ENCODE data around the gene GNAQ. TPM values are rescaled to one million over a fixed set of nuclear protein-coding genes. Genes with fewer than 3 reads are reported as not detected.

The GNAQ gene
- total and polyA plus RNA-seq, 2 of the 4 experiments (the other 2 are of a cell fraction), result 23.1 to 50.7 TPM

GRCh38 chr9:77765781-77766259, 265.8 kb downstream of the GNAQ start:
- Histone ChIP-seq H3K23ac (ENCODE audit: low read depth, low read length) (no peak overlapping the region), H4K20me1 (ENCODE audit: insufficient read depth, low read length) (no peaks in the 10 kb centered on the region; the same call in 1 of the 2 replicates), H3K14ac (replicated peaks; ENCODE audit: low read depth, low read length) (no peak overlapping the region), H4K5ac (ENCODE audit: low read depth, low read length) (no peak overlapping the region), H2BK20ac (ENCODE audit: low read depth, low read length) (no peak overlapping the region), H2AK5ac (ENCODE audit: low read depth, low read length) (no peak overlapping the region), H3K9me1 (ENCODE audit: insufficient read depth, low read length) (no peaks in the 10 kb centered on the region), H3K79me1 (ENCODE audit: low read depth in 1 of 2, low read length in 2 of 2) (peaks cover 0 to 2% of the 10 kb centered on the region in 2 experiments; a peak in 2 of 4 replicates), H2BK5ac (ENCODE audit: low read depth, low read length, poor library complexity, severe bottlenecking) (no peak overlapping the region), H3K9me3 (ENCODE audit: control insufficient read depth, insufficient read depth, low read length) (no peaks in the 10 kb centered on the region), H2AK9ac (replicated peaks; ENCODE audit: low read depth, low read length, poor library complexity) (no peak overlapping the region), H2BK120ac (ENCODE audit: low read depth, low read length) (no peak overlapping the region), H2BK15ac (ENCODE audit: low read depth, low read length) (no peak overlapping the region), H3K4me1 (ENCODE audit: control insufficient read depth, insufficient read depth, low read length) (no peaks in the 10 kb centered on the region), H4K91ac (ENCODE audit: insufficient read depth, low read depth, low read length) (no peak overlapping the region), H3K9ac (ENCODE audit: low read depth, low read length) (no peak overlapping the region), H3K4me2 (ENCODE audit: low read depth, low read length) (no peak overlapping the region), H2AFZ (replicated peaks; ENCODE audit: low read length, poor library complexity) (no peak overlapping the region), H3K27ac (ENCODE audit: insufficient read depth, low read length) (no peak overlapping the region), H3K4me3 (ENCODE audit: insufficient read depth, low read depth, low read length) (no peak overlapping the region), H3K36me3 (ENCODE audit: control insufficient read depth, insufficient read depth, low read length) (no peaks in the 10 kb centered on the region), H3K27me3 (ENCODE audit: control insufficient read depth, insufficient read depth, low read length) (no peaks in the 10 kb centered on the region), H3K4ac (ENCODE audit: low read depth, low read length) (no peak overlapping the region), H3K56ac (ENCODE audit: extremely low read depth, insufficient read depth, low read length) (no peak overlapping the region), H3K18ac (ENCODE audit: low read depth, low read length) (no peak overlapping the region), H4K8ac (ENCODE audit: low read depth in 2 of 2, low read length in 2 of 2) (no peak overlapping the region)
- in situ Hi-C loops (cut with MboI; ENCODE audit: low sequenced_read_pairs) (no loop called here), intact Hi-C loops (cut with micrococcal nuclease) (loop anchor here (1.0 kb wide), 1 partner anchor 333 kb away; no protein-coding TSS in a partner anchor), dilution Hi-C loops (cut with HindIII; ENCODE audit: low sequenced_read_pairs, unreplicated experiment) (no loop called here)
- no peak for TF ChIP-seq USF2 (IDR thresholded peaks at IDR 0.05; ENCODE audit: low read depth, low read length)
- TF ChIP-seq CHD1 (IDR thresholded peaks at IDR 0.05; ENCODE audit: low read depth, low read length), result no peak
- no peak for TF ChIP-seq CTCF (conservative IDR thresholded peaks at IDR 0.05; ENCODE audit: low read depth, low read length)
- no peak for TF ChIP-seq BHLHE40 (IDR thresholded peaks at IDR 0.05; ENCODE audit: low read depth, low read length)
- no peak for TF ChIP-seq NFE2L2 (IDR thresholded peaks at IDR 0.05; ENCODE audit: low read depth, low read length)
- TF ChIP-seq RCOR1 (IDR thresholded peaks at IDR 0.05; ENCODE audit: insufficient replicate concordance, low read length), result no peak
- no peak for TF ChIP-seq MAFK (IDR thresholded peaks at IDR 0.05; ENCODE audit: low read depth, low read length)
- TF ChIP-seq ELK1 (IDR thresholded peaks at IDR 0.05; ENCODE audit: borderline replicate concordance, low read depth, low read length), result no peak
- no peak for TF ChIP-seq MAZ (IDR thresholded peaks at IDR 0.05; ENCODE audit: borderline replicate concordance, low read depth, low read length)
- no peak for TF ChIP-seq RAD21 (IDR thresholded peaks at IDR 0.05; ENCODE audit: low read length)
- no peak for TF ChIP-seq RFX5 (IDR thresholded peaks at IDR 0.05; ENCODE audit: low read depth, low read length)
- TF ChIP-seq SMC3 (IDR thresholded peaks at IDR 0.05; ENCODE audit: low read depth, low read length), result no peak
- TF ChIP-seq POLR2A (IDR thresholded peaks at IDR 0.05; ENCODE audit: low read depth, low read length), result no peak
- TF ChIP-seq MXI1 (IDR thresholded peaks at IDR 0.05; ENCODE audit: borderline replicate concordance, low read depth, low read length), result no peak
- no peak for TF ChIP-seq CEBPB (IDR thresholded peaks at IDR 0.05; ENCODE audit: low read depth, low read length)
- no peak for TF ChIP-seq FOS (IDR thresholded peaks at IDR 0.05; ENCODE audit: low read depth, low read length)
- no peak for ATAC-seq (ENCODE audit: low read depth)
- CTCF ChIA-PET, result interaction anchor here (1.2 kb wide), 1 partner anchor 323 kb away, joined by 3 read pairs; no protein-coding TSS in a partner anchor
- POLR2A ChIA-PET (ENCODE audit: unreplicated experiment), result no interaction called here
- DNase-seq, result no peak
- no TSS peak for BruUV-seq (replicated peaks)
- no CpG with 5 or more reads among the region's 2 CpGs for WGBS, 2 experiments (ENCODE audit: extremely low coverage in 2 of 2, insufficient read length in 1 of 2)

Measured in IMR-90 (cell line).